Caki2 (cell line): ENCODE measurements around the gene CLDND2. TPM values are rescaled to one million over a fixed set of nuclear protein-coding genes. Genes with fewer than 3 reads are reported as not detected.
A peak's percentile ranks its signal among the peaks of the same experiment; 100 is the strongest.

Experiments used
- DNase-seq: peaks from one replicate; pipeline ENCODE4 v3.0.0-alpha.2; 2015; ENCODE audit warnings: low read depth
- in situ Hi-C: cut with HindIII; loops from 2 replicates; pipeline ENCODE4 v1.10.0; 2016; ENCODE audit warnings: low sequenced_read_pairs, low pct_unique_long_range_greater_than_20kb, mixed read lengths
- total RNA-seq: library from RNA; depleted of rRNA; stranded (reverse); fragments of >200 nt; shearing (Covaris generic); gene quantifications from 2 replicates; pipeline ENCODE4 v1.2.3, GENCODE V29; 2014; ENCODE audit warnings: low replicate concordance

The CLDND2 gene
- total RNA-seq, 1 experiment from 2014 or later, result not detected

GRCh38 chr19:51389143-51389542 is 20.3 kb upstream of the CLDND2 start:
- DNase-seq, result no peak
- in situ Hi-C loops, result no loop called here

DNA sequence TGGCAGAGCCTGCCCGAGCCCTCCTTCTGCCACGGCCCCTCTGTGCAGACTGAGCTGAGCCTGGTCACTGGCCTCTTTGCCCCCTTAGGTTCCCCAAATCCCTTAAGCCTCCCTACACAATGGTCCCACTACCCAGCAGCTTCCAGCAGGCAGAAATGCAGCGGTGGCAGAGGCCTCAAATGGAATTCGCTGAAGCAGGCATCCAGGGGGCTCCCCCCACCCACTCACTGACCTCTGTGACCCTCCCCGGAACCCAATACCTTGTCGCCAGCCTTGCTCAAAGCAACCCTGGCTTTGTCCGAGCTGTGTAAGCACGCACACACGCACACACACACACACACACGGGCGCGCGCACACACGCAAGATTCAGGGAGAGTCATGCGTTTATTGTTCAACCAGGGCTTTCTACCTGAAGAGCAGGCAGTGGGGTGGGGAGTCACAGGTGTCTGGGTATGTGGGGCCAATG is 19.2 kb upstream of the CLDND2 start, which contains the start of gene LIM2:
Gene LIM2 (minus strand): TSS at position 51 of the 466 bp plus-strand sequence. CDS start 531 bp downstream, outside the sequence.
- in situ Hi-C loops, result no loop called here
- no peak for DNase-seq

- in situ Hi-C loops, result no loop called here
- DNase-seq, result no peak
These were observed 18.2 kb upstream of the CLDND2 start for GRCh38 chr19:51386882-51387520.

- DNase-seq, result no peak
- in situ Hi-C loops, result no loop called here
These were observed 13.2 kb upstream of the CLDND2 start for GRCh38 chr19:51382004-51382403.

- in situ Hi-C loops, result no loop called here
- DNase-seq, result no peak
These were observed 11.6 kb upstream of the CLDND2 start for GRCh38 chr19:51380379-51380778.

DNA sequence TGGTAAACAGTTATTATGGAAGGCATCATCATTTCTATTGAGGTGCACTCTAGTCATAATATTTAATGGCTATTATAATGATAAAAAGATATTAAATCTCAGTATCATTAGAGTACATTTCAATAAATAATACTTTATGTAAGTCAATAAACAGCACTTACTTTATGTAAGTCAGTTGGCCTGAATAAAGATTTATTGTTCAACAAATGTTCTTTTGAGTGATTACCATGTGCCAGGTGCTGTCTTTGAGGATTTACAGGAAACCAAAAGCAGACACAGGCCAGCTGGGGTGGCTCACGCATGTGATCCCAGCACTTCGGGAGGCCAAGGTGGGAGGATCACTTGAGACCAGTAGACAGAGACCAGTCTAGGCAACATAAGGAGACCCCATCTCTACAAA is 8.6 kb upstream of the CLDND2 start:
- DNase-seq, result no peak
- in situ Hi-C loops, result no loop called here

- in situ Hi-C loops, result no loop called here
- no peak for DNase-seq
These were observed 6.9 kb upstream of the CLDND2 start for GRCh38 chr19:51375504-51376221.

DNA sequence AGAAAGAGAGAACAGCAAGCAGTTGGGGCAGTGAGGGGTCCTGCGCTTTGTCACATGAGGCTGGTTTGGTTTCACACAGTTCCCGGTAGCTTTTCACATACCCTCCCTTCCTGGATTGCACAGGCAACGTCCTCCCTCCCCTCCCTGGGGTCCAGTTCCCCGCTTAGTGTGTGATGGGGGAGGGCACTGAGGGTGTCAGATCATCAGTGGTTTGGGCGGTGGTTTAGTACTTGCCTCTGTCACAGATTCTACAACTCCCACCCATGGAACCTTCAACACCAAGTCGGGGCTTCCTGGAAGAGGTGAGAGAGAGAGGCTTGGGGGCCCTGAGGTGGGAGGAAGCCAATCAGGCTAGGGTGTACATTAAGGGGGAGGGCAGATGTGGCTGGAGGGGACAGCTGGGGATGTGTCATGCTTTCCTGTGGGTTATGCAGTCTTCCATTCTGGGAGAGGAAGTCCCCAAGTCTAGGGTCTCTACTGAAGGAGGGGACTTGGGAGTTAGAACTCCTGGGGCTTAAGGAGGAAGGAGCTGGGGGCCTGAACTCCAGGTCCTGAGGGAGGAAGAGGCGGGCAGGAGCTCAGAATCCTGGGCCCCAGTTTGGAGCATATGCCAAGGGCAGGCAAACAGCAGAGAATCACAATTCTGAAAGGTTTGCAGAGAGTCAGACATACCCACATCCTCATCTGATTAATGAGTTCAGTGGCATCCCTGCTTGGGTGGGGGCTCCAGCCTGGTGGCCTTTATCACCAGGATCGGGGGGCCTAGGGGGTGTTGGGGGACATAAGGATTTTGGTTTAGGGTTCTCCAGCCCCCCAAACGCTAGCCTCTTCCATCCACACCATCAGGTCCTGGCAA is 4.1 kb upstream of the CLDND2 start, which contains the start of gene NKG7:
Gene NKG7 (minus strand): TSS at position 6 of the 856 bp plus-strand sequence. CDS start 119 bp downstream, outside the sequence.
- DNase-seq, result no peak

DNA sequence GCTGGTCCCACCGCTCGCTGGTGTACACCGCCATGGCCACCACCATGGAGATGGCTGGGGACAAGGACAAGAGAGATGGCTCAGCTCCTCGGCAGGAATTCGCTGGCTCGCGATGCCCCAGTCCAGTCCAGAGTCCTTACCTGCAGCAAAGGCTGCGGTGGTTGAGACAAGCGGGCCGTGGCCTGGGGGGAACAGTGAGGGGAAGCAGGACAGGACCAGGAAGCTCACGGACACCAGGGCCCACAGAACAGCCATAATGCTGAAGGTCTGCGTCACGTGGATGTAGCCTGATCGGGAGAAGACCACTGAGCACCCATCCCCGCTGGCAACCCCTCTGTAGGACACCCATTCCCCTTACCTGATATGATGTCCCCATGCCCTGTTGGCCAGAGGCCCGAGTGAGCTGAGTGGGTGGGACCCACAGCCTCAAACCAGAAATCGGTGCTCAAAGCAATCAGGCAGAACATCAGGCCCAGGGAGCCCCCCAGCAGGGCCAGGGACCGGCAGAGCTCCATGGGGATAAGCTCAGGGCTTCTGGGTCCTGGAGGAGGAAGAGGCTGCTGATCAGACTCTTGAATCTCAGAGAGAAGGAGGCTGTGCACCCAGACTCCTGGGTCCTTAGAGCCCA is 3.3 kb upstream of the CLDND2 start:
- DNase-seq, result no peak
- in situ Hi-C loops, result no loop called here

More for the DNA sequence above, 4.1 kb upstream of the CLDND2 start, which contains the start of gene NKG7:
- in situ Hi-C loops, result no loop called here

GRCh38 chr19:51371186-51371690 is 2.4 kb upstream of the CLDND2 start:
- DNase-seq, result no peak
- in situ Hi-C loops, result no loop called here

- in situ Hi-C loops, result no loop called here
- no peak for DNase-seq
These were observed 1.4 kb upstream of the CLDND2 start for GRCh38 chr19:51370230-51370629.

DNA sequence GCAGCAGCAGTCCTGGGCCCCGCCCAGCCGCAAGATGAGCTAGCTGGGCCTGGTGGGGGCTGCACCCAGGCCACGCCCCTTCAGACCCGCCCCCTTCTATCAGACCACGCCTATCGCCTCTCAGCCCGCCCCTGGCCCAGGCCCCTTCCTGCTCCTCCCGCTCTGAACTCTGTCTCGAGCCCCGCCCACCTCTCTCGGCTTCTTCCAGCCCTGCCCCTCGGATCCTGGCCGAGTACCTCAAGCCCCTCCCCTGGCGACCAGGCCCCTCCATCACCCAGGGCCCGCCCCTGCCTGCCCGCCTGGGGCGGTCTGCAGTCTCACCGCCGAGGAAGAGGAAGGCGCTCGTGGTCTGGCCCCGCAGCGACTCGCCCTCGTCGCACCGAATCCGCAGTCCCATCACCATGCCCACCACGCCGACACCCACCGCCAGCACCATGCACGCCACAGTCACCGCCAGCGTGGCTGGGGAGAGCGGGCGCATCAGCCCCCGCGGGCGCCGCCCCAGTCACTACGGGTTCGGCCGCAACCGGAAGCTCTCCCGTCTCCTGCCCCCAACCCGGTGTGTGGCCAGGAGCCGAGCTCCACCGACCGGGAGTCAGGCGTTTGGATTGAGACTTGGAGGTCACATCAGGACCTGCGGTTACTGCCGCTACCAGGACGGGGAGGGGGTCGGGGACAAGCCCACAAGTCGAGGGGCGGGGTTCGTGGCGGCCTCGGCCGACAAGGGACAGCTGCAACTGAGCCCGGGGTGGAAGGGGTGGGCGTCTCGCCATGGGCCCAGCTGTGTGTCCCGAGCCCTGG is 1.0 kb downstream of the CLDND2 start:
- in situ Hi-C loops, result no loop called here
- peak; percentile 99 for DNase-seq

DNA sequence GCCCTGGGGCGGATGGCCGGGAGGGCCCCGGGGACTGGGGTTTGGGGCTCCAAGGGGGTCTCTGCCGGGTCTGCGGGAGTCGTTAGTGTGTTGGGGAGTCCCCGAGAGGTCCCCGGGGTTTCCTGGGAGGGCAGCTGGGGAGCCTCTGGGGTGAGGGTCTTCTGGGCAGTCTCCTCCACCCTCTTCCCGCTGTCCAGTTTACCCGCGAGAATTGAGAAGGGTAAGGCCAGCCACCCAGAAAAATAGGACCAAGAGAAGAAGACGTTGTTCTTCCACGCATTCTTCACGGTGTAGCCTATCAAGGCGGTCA is 1.6 kb downstream of the CLDND2 start:
- DNase-seq, result no peak
- in situ Hi-C loops, result no loop called here

GRCh38 chr19:51366389-51367254 is 2.2 kb downstream of the CLDND2 start:
- in situ Hi-C loops, result no loop called here
- DNase-seq, result peak; percentile 98

DNA sequence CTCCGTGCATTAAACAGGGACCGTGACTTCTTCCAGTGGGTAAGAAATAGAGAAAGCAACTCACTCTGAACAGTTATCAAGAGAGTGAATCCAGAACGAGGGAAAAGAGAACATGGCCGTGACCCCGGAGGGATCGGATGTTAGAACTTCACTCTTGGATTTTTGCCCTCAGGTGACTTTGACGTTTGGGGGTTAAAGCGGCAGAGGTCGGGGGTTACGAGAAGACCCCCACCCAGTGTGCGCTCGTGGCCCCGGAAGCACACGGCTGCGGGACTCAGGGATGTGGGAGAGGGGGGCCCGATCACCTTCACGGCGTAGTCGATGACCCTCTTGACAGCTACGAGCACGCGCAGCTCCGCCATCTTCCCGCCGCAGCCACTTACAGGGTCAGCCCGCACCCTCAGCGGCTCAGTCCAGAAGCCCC is 2.8 kb downstream of the CLDND2 start, which contains the start of gene ETFB:
Gene ETFB (minus strand): TSS at position 424 of the 424 bp plus-strand sequence. CDS start 62 bp downstream, at position 362.
- in situ Hi-C loops, result no loop called here
- DNase-seq, result no peak

DNA sequence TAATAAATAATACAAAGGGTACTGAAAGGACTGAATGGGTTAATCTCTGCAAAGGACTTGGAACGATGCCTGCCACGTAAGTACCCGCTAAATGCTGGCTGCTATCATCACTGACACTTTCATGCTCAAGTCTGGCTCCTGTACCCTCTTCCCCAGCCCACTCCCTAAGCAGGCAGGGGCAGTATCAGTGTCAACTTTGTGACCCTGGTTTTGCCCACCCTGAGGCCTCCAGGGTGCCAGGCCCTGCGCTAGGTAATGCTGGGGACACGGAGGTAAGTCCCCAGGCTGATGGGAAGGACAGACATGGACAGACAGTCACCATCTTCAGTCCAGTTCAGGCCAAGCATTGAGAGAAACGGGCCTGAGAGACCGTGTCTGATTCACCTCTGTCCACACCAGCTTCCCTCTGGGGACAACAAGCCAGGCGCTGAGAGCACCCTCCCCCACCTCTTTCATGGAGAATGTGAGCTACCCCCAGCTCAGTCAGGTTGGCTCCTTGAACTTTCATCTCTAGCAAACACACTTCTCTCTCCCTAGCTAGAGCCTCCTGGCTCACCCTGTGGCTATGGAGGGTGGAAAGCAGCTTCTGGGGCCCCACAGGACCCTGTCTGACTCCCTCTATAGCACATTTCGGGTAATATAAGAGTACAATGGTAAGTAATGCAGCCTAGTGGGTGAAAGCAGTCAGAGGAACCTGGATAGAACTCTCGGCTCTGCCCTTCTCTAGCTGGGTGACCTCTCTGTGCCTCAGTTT is 3.4 kb downstream of the CLDND2 start:
- in situ Hi-C loops, result no loop called here
- peak; percentile 61 for DNase-seq
